SK-N-SH (cell line): Measurements from ENCODE around the gene STX7.

Experiments used
- CHD2 ChIP-seq: fragments of 150-350 bp; IDR thresholded peaks from 2 replicates; pipeline ENCODE4 v1.6.1; 2018; ENCODE audit warnings: low read length; ENCODE audit not compliant: partially characterized antibody
- CTCF ChIP-seq: fragments of 200-600 bp; sonication (generic); IDR thresholded peaks from 2 replicates; pipeline ENCODE4 v1.6.1; 2017; ENCODE audit warnings: antibody characterized with exemption, mild to moderate bottlenecking, moderate library complexity
- EZH2phosphoT487 ChIP-seq: fragments of 200-600 bp; sonication (generic); IDR thresholded peaks from 2 replicates; pipeline ENCODE4 v1.6.1; 2017; ENCODE audit warnings: low read depth, mixed run types, mild to moderate bottlenecking, antibody characterized with exemption, moderate library complexity, borderline replicate concordance
- REST ChIP-seq: IDR thresholded peaks from 2 replicates; pipeline ENCODE4 v1.6.1; 2012; ENCODE audit warnings: mild to moderate bottlenecking, low read depth, low read length, moderate library complexity
- RXRA ChIP-seq: IDR thresholded peaks from 2 replicates; pipeline ENCODE4 v1.4.0; 2012; ENCODE audit warnings: low read depth, mild to moderate bottlenecking, borderline replicate concordance
- SMC3 ChIP-seq: IDR thresholded peaks from 2 replicates; pipeline ENCODE4 v1.6.1; 2012; ENCODE audit warnings: low read depth, low read length, improper control_type of control experiment
- YY1 ChIP-seq: IDR thresholded peaks from 2 replicates; pipeline ENCODE4 v1.4.0; 2012; ENCODE audit warnings: low read depth, mild to moderate bottlenecking
- ZBTB33 ChIP-seq: IDR thresholded peaks from 2 replicates; pipeline ENCODE4 v1.4.0; 2012; ENCODE audit warnings: low read depth, borderline replicate concordance

GRCh38 chr6:132504757-132505156 lies 8.2 kb downstream of the STX7 start:
- TF ChIP-seq CTCF (no peak), EZH2phosphoT487 (no peak), REST (no peak), CHD2 (no peak), RXRA (no peak), ZBTB33 (no peak), SMC3 (no peak), YY1 (no peak)
